ENCODE results near the gene DDX1. TPM values are rescaled to one million over a fixed set of nuclear protein-coding genes. Genes with fewer than 3 reads are reported as not detected.

DDX1 gene
- polyA plus RNA-seq, 1 donor (not counting 4 experiments of a cell fraction or from before 2014, with no cell fraction given) = 140 TPM

GRCh38 chr2:15663802-15664201 is 72.1 kb downstream of the DDX1 start:
- TF ChIP-seq EZH2 (IDR thresholded peaks at IDR 0.05; ENCODE audit: low read length) = no peak
- TF ChIP-seq, protein P1, sequence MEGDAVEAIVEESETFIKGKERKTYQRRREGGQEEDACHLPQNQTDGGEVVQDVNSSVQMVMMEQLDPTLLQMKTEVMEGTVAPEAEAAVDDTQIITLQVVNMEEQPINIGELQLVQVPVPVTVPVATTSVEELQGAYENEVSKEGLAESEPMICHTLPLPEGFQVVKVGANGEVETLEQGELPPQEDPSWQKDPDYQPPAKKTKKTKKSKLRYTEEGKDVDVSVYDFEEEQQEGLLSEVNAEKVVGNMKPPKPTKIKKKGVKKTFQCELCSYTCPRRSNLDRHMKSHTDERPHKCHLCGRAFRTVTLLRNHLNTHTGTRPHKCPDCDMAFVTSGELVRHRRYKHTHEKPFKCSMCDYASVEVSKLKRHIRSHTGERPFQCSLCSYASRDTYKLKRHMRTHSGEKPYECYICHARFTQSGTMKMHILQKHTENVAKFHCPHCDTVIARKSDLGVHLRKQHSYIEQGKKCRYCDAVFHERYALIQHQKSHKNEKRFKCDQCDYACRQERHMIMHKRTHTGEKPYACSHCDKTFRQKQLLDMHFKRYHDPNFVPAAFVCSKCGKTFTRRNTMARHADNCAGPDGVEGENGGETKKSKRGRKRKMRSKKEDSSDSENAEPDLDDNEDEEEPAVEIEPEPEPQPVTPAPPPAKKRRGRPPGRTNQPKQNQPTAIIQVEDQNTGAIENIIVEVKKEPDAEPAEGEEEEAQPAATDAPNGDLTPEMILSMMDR (optimal IDR thresholded peaks at IDR 0.05 in 1 of 3, IDR thresholded peaks at IDR 0.05 in 1 of 3, conservative IDR thresholded peaks at IDR 0.05 in 1 of 3; ENCODE audit: extremely low read depth in 1 of 3, insufficient read depth in 2 of 3, low read length in 3 of 3) = no peak
- FAIRE-seq (no peak), DNase-seq (ENCODE audit: low read depth, low spot score) (no peak)
- Histone ChIP-seq H3K27me3 (ENCODE audit: control insufficient read depth, extremely low read depth, insufficient read depth, low read length) (no peaks in the 10 kb centered on the region), H2AFZ (ENCODE audit: control insufficient read depth, low read length) (no peak overlapping the region), H3K79me2 (ENCODE audit: control insufficient read depth, insufficient read depth, low read length) (no peaks in the 10 kb centered on the region), H3K36me3 (ENCODE audit: control insufficient read depth in 2 of 2, extremely low read depth in 1 of 2, insufficient read depth in 2 of 2, low read length in 2 of 2) (no peaks in the 10 kb centered on the region), H3K4me3 (ENCODE audit: control insufficient read depth in 2 of 3, extremely low read depth in 1 of 3, insufficient read depth in 2 of 3, low read depth in 1 of 3, low read length in 3 of 3) (no peak overlapping the region), H3K9me3 (ENCODE audit: control insufficient read depth, low read depth, low read length) (no peaks in the 10 kb centered on the region), H3K4me1 (ENCODE audit: control insufficient read depth, extremely low read depth, insufficient read depth, low read length) (peaks cover 27% of the 10 kb centered on the region), H3K9me1 (ENCODE audit: control insufficient read depth, extremely low read depth, insufficient read depth, low read length) (no peaks in the 10 kb centered on the region), H3K27ac (ENCODE audit: control insufficient read depth, insufficient read depth, low read length) (no peak overlapping the region), H3K9ac (ENCODE audit: control insufficient read depth, extremely low read depth, insufficient read depth, low read length) (no peak overlapping the region), H4K20me1 (ENCODE audit: control insufficient read depth, extremely low read depth, insufficient read depth, low read length) (no peaks in the 10 kb centered on the region), H3K4me2 (ENCODE audit: control insufficient read depth, extremely low read depth, insufficient read depth, low read depth, low read length) (no peak overlapping the region)
- dilution Hi-C loops (cut with MboI; ENCODE audit: extremely low pct_ligation_motif_present, low sequenced_read_pairs) = no loop called here

- TF ChIP-seq EZH2 (IDR thresholded peaks at IDR 0.05; ENCODE audit: low read length) = no peak
- TF ChIP-seq, protein P1 (optimal IDR thresholded peaks at IDR 0.05 in 1 of 3, IDR thresholded peaks at IDR 0.05 in 1 of 3, conservative IDR thresholded peaks at IDR 0.05 in 1 of 3; ENCODE audit: extremely low read depth in 1 of 3, insufficient read depth in 2 of 3, low read length in 3 of 3) = no peak
- Histone ChIP-seq H3K4me1 (ENCODE audit: control insufficient read depth, extremely low read depth, insufficient read depth, low read length) (peaks cover 28% of the 10 kb centered on the region), H3K9me1 (ENCODE audit: control insufficient read depth, extremely low read depth, insufficient read depth, low read length) (no peaks in the 10 kb centered on the region), H3K27ac (ENCODE audit: control insufficient read depth, insufficient read depth, low read length) (no peak overlapping the region), H3K4me2 (ENCODE audit: control insufficient read depth, extremely low read depth, insufficient read depth, low read depth, low read length) (no peak overlapping the region), H3K36me3 (ENCODE audit: control insufficient read depth in 2 of 2, extremely low read depth in 1 of 2, insufficient read depth in 2 of 2, low read length in 2 of 2) (no peaks in the 10 kb centered on the region), H3K79me2 (ENCODE audit: control insufficient read depth, insufficient read depth, low read length) (no peaks in the 10 kb centered on the region), H3K9ac (ENCODE audit: control insufficient read depth, extremely low read depth, insufficient read depth, low read length) (no peak overlapping the region), H4K20me1 (ENCODE audit: control insufficient read depth, extremely low read depth, insufficient read depth, low read length) (no peaks in the 10 kb centered on the region), H3K4me3 (ENCODE audit: control insufficient read depth in 2 of 3, extremely low read depth in 1 of 3, insufficient read depth in 2 of 3, low read depth in 1 of 3, low read length in 3 of 3) (no peak overlapping the region), H2AFZ (ENCODE audit: control insufficient read depth, low read length) (no peak overlapping the region), H3K9me3 (ENCODE audit: control insufficient read depth, low read depth, low read length) (no peaks in the 10 kb centered on the region), H3K27me3 (ENCODE audit: control insufficient read depth, extremely low read depth, insufficient read depth, low read length) (no peaks in the 10 kb centered on the region)
- dilution Hi-C loops (cut with MboI; ENCODE audit: extremely low pct_ligation_motif_present, low sequenced_read_pairs) = no loop called here
- DNase-seq (ENCODE audit: low read depth, low spot score) (no peak), FAIRE-seq (no peak)
Measured at GRCh38 chr2:15664273-15665066, 72.8 kb downstream of the DDX1 start.

Data from keratinocyte (primary cell).